GM12878 (cell line): ENCODE data around the gene FKBP11. TPM values are rescaled to one million over a fixed set of nuclear protein-coding genes. Genes with fewer than 3 reads are reported as not detected.

Experiments
- GABPA ChIP-seq: IDR thresholded peaks from 2 replicates; pipeline ENCODE4 v1.6.1; 2014; ENCODE audit warnings: antibody characterized with exemption, low read depth, mild to moderate bottlenecking, inconsistent platforms
- IRF4 ChIP-seq: IDR thresholded peaks from 2 replicates; pipeline ENCODE4 v1.6.1; 2011; ENCODE audit warnings: low read depth, low read length
- NFIC ChIP-seq: IDR thresholded peaks from 2 replicates; pipeline ENCODE4 v1.6.1; 2012; ENCODE audit warnings: low read depth, mild to moderate bottlenecking, inconsistent platforms, low read length, moderate library complexity
- POLR2AphosphoS2 ChIP-seq: IDR thresholded peaks from 2 replicates; pipeline ENCODE4 v1.6.1; 2011; ENCODE audit warnings: low read depth, mild to moderate bottlenecking, low read length, improper control_type of control experiment, moderate library complexity
- POLR2AphosphoS5 ChIP-seq: IDR thresholded peaks from 2 replicates; pipeline ENCODE4 v1.6.1; 2011; ENCODE audit warnings: mild to moderate bottlenecking, low read length, inconsistent platforms
- SUZ12 ChIP-seq: fragments of 200-600 bp; sonication (generic); IDR thresholded peaks from one replicate; pipeline ENCODE4 v1.6.1; 2018; ENCODE audit warnings: antibody characterized with exemption, mild to moderate bottlenecking; ENCODE audit not compliant: unreplicated experiment
- TBL1XR1 ChIP-seq: IDR thresholded peaks from 2 replicates; pipeline ENCODE4 v1.6.1; 2012; ENCODE audit warnings: low read depth, low read length, improper control_type of control experiment
- ZNF207 ChIP-seq: fragments of 450-650 bp; IDR thresholded peaks from 2 replicates; pipeline ENCODE4 v1.6.1; 2014; ENCODE audit warnings: antibody characterized with exemption, mild to moderate bottlenecking, borderline replicate concordance
- ZSCAN29 ChIP-seq: fragments of 450-650 bp; IDR thresholded peaks from 2 replicates; pipeline ENCODE4 v1.6.1; 2017; ENCODE audit warnings: mild to moderate bottlenecking, moderate library complexity
- polyA plus RNA-seq, 11 experiments: library from polyadenylated mRNA; depleted of rRNA in 4 of 11; unstranded in 6 of 11; stranded (reverse) in 5 of 11; fragments of >200 nt; fragmentation: Nextera tagmentation in 4 of 11; fragmentation: Illumina TruSeq in 1 of 11; extraction: Ambion mirVana in 4 of 11; extraction: Trizol in 1 of 11; gene quantifications; 1 replicate in 1 of 11; 2 replicates in 10 of 11; pipeline versions ENCODE4 v1.2.1 to v1.2.3, GENCODE V29; 2011 to 2016; ENCODE audit warnings: inconsistent platforms in 2 of 11, missing spikeins in 2 of 11, low read depth in 1 of 11
- total RNA-seq, 4 experiments: library from RNA; depleted of rRNA in 3 of 4; stranded (reverse); fragments of >200 nt in 3 of 4; fragmentation: Illumina TruSeq in 1 of 4; extraction: Trizol in 1 of 4; gene quantifications; 2 replicates each; pipeline versions ENCODE4 v1.2.1 to v1.2.3, GENCODE V29; 2013 to 2021
- TF ChIP-seq, protein P1 (sequence below): IDR thresholded peaks from 2 replicates; pipeline ENCODE4 v1.6.1; 2011; ENCODE audit warnings: borderline replicate concordance, low read depth, mild to moderate bottlenecking, moderate library complexity, mixed read lengths, low read length; ENCODE audit not compliant: insufficient read depth; ENCODE audit errors: extremely low read length
- TF ChIP-seq, protein P2 (sequence below): IDR thresholded peaks from 2 replicates; pipeline ENCODE4 v1.6.1; 2011; ENCODE audit warnings: low read depth, mild to moderate bottlenecking, low read length, moderate library complexity, borderline replicate concordance; ENCODE audit errors: extremely low read depth

Gene FKBP11
- total and polyA plus RNA-seq, 10 of the 15 experiments (the other 5 are each of a cell fraction or from before 2014, with no cell fraction given), result 25.0 to 135 (median 56.5) TPM

DNA sequence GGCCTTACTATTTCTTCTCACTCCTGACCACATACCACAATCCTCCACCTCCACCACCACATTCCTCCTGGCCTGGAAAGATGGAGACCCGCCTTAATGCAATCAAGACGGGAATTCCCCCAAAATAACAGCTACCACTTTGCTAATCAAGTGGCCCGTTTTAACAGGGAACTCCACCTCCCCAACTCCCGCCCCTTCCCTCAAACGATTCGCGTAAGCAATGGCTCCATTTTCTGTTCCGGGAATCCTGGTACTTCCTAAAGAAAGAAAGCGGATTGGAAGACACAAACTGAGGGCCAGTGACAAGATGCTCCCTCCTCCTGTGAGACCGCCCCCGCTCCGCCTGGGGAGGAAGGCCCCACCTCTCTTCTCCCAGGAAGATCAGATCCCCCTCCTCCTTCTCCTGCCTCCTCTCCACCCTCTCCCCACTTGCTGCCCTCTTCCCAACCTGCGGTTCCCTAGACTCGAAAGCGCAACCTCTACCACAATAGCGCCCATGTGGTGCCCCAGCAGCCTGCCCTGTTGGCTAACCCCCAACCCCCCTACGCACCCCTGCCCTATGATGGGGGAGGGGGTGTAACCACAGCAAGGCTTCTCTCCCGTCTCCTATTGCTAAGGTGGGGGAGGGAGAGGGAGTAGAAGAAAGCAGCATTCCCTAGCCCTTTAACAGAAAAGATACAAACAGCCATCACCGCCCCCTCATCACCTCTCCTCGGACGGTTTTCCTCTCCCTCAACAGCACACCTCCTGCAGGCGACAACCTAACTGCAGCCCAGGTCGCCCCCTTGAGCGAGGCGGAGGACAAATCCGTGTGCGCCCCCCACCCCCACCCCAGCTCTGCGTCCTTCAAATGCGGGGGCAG, 31.2 kb upstream of the FKBP11 start (continued):
- TF ChIP-seq GABPA, result no peak
- no peak for TF ChIP-seq NFIC
- no peak for TF ChIP-seq SUZ12
- no peak for TF ChIP-seq IRF4
- TF ChIP-seq, protein P1, sequence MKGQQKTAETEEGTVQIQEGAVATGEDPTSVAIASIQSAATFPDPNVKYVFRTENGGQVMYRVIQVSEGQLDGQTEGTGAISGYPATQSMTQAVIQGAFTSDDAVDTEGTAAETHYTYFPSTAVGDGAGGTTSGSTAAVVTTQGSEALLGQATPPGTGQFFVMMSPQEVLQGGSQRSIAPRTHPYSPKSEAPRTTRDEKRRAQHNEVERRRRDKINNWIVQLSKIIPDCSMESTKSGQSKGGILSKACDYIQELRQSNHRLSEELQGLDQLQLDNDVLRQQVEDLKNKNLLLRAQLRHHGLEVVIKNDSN, result no peak
- no peak for TF ChIP-seq POLR2AphosphoS2
- TF ChIP-seq, protein P2, sequence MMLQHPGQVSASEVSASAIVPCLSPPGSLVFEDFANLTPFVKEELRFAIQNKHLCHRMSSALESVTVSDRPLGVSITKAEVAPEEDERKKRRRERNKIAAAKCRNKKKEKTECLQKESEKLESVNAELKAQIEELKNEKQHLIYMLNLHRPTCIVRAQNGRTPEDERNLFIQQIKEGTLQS, result no peak
- no peak for TF ChIP-seq POLR2AphosphoS5
- no peak for TF ChIP-seq ZSCAN29
- no peak for TF ChIP-seq ZNF207
- TF ChIP-seq TBL1XR1, result no peak
